HG02885 (cell line): ENCODE measurements around the gene OMD.

Source experiments
- ATAC-seq: cut with Tn5 transposase; IDR thresholded peaks from one replicate; pipeline ENCODE4 v1.9.1; 2021; ENCODE audit warnings: mild to moderate bottlenecking; ENCODE audit not compliant: unreplicated experiment, poor library complexity

Gene OMD

GRCh38 chr9:92424340-92424739 is at the start of gene OMD:
OMD (minus strand) TSS chr9:92424471; CDS start chr9:92417558, 6,913 bp downstream.
- ATAC-seq, result no peak

DNA sequence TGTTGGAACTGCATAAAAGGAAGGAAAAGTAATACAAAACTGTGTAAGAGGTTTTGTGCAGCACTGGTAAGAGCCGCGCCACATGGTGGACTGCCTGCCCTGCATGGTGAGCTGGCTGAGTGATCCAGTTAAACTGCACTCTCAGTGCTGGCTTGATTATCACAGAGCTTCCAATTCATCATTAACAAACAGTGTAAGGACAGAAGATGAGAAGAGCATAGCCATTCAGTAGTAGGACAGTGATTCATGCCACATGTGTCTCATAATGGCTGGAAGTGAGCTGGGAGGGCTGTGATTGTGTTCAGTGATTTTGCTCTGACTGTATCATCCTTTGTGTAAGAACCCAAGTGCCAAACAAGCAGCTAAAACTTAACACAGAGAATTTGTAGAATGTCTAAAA is 43.9 kb upstream of the OMD start:
- no peak for ATAC-seq

DNA sequence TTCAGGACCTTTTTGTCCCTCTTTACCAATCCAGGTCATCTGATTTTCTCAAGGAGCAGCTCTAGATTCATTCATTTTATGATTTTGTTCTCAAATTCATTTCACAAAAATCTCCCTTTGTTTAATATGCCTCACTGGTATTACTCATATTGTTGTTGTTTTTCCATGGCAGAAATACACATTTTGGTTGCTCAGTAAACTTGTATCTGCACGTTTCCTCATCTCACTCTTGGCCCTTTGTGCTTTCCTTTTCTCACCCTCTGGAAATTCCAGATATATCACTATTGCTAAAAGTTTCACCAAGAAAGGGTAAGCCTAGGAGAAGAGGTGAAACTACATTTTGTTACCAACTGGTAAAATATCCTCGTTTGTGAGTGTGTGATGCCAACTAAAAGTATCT is 43.2 kb upstream of the OMD start:
- ATAC-seq, result no peak

GRCh38 chr9:92467041-92467440 is 42.8 kb upstream of the OMD start:
- no peak for ATAC-seq

DNA sequence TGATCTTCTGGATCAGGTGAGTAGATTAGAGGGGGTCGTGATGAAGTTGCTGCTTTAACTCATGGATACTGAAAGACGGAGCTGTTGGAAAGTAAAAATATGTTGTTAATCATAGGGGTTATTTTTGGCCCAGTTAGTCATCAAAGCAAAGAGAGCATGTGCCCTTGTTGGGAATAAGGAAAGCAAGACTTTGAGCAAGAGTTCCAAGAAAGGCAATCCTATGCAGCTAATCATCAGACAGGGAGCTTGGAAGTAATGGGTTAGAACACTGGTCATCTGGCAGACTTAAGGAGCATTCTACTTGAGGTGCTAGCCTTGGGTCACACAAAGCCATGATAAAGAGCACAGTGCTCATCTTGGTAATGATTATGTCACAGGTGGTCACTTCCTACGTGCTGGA is 39.7 kb upstream of the OMD start:
- ATAC-seq, result no peak

GRCh38 chr9:92463387-92463786 is 39.1 kb upstream of the OMD start:
- no peak for ATAC-seq

- no peak for ATAC-seq
These were observed 33.3 kb upstream of the OMD start for GRCh38 chr9:92457576-92457975.

GRCh38 chr9:92455217-92455616 is 30.9 kb upstream of the OMD start:
- ATAC-seq, result no peak

- ATAC-seq, result no peak
These were observed 22.3 kb upstream of the OMD start for GRCh38 chr9:92446536-92446935.

- no peak for ATAC-seq
These were observed 20.6 kb upstream of the OMD start for GRCh38 chr9:92444841-92445240.

DNA sequence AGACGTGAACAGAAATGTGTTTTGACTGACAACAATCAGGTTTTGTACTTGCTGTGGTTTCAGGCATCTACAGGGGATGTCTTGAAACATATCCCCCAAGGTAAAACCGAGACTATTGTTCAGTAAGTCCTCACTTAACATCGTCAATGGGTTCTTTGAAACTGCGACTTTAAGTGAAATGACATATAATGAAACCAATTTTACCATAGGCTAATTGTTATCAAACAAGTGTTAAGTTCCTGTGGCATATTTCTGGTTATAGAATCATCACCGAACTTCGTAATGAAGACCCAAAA is 16.4 kb upstream of the OMD start:
- ATAC-seq, result no peak

DNA sequence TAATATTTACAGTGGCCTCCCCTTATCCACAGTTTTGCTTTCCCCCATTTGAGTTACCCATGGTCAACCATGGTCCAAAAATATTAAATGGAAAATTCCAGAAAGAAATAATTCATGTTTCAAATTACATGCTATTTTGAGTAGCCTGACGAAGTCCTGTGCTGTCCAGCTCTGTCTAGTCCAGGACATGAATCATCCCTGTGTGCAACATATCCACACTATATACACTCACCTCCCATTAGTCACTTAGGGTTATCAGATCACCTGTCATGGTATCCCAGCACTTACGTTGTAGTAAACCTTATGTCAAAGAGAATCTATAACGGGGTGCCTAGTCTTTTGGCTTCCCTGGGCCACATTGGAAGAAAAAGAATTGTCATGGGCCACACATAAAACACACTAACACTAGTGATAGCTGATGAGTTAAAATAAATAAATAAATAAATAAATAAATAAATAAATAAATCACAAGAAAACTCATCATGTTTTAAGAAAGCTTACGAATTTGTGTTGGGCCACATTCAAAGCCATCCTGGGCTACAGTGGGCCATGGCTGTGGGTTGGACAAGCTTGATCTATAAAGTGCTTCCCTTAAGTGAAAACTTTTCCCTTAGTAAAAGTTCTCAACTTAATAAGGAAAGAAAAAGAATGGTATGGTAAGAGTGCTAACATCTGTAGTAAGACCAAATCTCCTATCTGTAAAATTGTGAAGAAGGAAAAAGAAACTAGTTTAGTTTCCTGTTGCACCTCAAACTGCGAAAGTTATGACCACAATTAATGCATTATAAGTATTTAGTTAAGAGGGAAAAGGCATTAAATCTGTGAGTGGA is 15.9 kb upstream of the OMD start:
- no peak for ATAC-seq

DNA sequence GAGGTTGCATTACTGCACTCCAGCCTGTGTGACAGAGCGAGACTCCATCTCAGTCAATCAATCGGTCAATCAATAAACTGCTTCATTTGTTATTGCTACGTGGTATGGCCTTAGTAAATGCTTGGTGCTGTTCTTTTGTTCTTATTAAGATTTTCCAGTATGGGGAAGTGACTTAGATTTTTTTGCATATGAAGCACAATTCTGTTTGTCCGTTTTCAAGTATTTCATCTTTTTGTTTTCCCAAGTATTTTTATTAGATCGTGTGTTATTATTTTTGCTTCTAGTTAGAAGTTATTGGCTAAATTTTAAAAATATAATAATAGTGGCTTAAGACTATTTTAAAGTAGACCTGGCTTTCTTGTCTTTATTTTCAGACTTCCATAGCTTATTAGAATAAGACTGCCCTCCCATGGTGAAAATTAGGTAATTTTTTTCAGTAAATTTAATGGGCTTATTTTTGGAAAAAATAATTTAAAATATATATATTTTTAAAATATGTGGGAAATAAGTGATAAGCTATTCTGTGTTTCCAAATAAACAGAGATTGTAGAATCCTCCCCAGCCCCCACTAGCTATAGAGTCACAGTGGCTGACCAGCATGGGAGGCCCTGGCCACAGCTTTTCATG is 14.7 kb upstream of the OMD start:
- ATAC-seq, result no peak

DNA sequence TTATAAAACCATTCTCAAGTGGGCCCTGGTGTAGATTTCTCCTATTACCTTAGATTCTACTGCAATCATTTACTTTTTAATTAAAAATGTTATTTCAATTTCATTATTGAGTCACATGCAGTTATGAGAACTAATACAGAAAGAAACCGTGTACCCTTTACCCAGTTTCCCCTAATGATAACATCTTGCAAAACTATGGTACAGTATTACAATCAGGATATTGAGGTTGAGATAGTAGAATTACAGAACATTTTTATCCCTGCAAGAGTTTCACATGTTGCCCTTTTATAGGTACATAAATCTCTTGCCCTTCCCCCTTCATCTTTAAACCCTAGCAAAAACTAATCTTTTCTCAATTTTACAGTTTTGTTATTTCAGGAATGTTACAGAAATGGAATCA is 11.0 kb upstream of the OMD start:
- ATAC-seq, result no peak

GRCh38 chr9:92432972-92433548 is 8.8 kb upstream of the OMD start:
- ATAC-seq, result no peak

DNA sequence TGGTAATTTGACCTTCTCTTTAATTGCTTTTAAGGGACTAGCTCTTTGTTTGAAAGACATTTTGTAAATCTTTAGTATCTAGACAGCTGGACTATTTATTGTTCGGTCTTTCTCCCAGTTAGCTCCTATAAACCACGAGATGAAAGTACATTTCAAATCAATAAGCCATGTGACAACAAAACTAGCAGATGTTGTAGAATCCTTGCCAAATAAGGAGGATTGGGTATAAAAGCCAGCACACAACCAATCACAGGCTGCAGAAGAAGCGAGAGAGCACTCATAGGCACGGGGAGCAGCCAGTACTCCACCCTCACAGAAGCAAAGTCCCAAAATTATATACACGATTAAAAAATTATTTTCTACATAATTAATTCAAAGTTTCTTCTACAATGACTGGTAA is 8.1 kb upstream of the OMD start:
- no peak for ATAC-seq

DNA sequence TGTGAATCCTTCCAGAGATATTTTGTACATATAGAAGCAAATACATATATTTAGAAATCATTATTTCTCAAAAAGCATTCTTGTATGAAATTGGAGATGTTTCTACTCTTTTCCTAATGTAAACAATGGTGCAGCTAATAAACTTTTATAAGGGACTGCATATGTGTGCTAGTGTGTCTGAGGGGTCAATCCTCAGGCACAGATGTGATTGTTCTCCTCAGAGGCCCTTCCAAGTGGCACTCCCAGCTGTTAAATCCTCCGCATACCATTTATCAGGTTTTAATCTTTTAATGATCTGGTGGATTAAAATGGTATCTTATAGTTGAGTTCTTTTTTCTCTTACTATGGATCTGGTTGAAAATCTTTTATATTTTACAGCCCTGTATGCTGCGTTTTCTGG is 5.6 kb upstream of the OMD start:
- ATAC-seq, result no peak

DNA sequence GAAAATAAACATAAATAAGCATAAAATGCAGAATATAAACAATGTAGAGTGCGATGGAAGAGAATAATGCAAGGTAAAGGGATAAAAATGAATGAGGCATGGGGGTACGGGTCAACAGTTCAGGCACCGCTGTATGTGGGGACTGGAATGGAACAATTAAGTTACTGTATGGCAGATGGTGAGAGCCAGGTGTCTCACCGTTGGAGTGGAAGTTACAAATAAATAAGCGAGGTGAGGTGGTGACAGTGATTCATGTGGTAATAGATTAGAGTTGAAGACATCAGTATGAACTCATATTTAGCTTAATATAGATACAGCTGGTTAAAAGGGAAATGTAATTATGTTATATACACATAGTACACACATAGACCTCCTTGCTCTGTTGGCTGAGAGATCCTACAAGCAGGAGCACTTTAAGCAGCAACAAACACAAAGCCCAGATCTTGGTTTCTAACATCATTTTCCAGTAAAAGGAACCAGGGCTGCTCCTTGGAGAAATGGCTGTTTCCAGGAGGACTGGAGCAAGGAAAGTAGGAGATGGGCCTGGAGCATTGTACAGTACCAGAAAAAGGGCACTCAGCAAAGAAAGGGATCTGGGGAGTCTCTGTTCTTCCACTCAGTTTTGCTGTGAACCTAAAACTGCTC is 2.4 kb upstream of the OMD start:
- ATAC-seq, result no peak

GRCh38 chr9:92425474-92425873 is 1.2 kb upstream of the OMD start:
- no peak for ATAC-seq

DNA sequence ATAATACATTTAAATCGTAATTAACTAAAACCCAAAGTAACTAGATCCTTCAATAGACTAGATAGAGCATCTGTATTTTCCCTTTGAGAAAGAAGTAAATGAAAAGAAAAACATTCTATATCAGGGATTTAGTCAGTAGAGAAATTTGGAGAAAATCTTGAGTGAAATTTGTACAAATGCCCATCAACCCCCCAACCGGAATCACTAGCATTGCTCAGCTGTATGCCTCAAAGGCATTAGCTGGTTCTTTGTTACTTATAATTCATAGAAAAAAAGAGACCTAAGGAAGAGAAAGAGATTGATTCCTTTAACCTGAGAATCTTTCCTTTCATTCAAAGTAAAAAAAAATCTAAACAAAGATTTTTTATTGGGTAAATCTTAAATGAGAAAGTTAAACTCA is 659 bp downstream of the OMD start:
- no peak for ATAC-seq

GRCh38 chr9:92422611-92423338 is 1.5 kb downstream of the OMD start:
- ATAC-seq, result no peak
